Osteoblast (primary cell): ENCODE results near the gene ZNF804B. TPM values are rescaled to one million over a fixed set of nuclear protein-coding genes. Genes with fewer than 3 reads are reported as not detected.

Source experiments
- DNase-seq: peaks from one replicate; pipeline ENCODE4 v3.0.0; 2011; ENCODE audit warnings: low spot score, mixed read lengths; ENCODE audit not compliant: insufficient read length; ENCODE audit errors: missing footprints
- H2AFZ ChIP-seq: 2 replicates; pipeline ENCODE4 v1.6.0; 2011; ENCODE audit warnings: mild to moderate bottlenecking, low read length
- H3K27ac ChIP-seq: 2 replicates; pipeline ENCODE4 v1.5.1; 2011; ENCODE audit warnings: mild to moderate bottlenecking, low read depth, low read length, moderate library complexity
- H3K27me3 ChIP-seq: 2 replicates; pipeline ENCODE4 v1.6.0; 2012; ENCODE audit warnings: mild to moderate bottlenecking, control low read depth, inconsistent platforms, low read length, moderate library complexity; ENCODE audit not compliant: insufficient read depth
- H3K36me3 ChIP-seq: 2 replicates; pipeline ENCODE4 v1.5.1; 2011; ENCODE audit warnings: mild to moderate bottlenecking, low read length, control low read depth, moderate library complexity; ENCODE audit not compliant: insufficient read depth
- H3K4me1 ChIP-seq: 2 replicates; pipeline ENCODE4 v1.5.1; 2011; ENCODE audit warnings: mild to moderate bottlenecking, low read length, control low read depth, moderate library complexity; ENCODE audit not compliant: insufficient read depth
- H3K4me2 ChIP-seq: 2 replicates; pipeline ENCODE4 v1.6.0; 2011; ENCODE audit warnings: mild to moderate bottlenecking, low read length; ENCODE audit not compliant: insufficient read depth
- H3K4me3 ChIP-seq: fragments of 200-600 bp; sonication (generic); 3 replicates; pipeline ENCODE4 v1.5.1; 2012; ENCODE audit warnings: mild to moderate bottlenecking, low read length, inconsistent platforms; ENCODE audit not compliant: insufficient read depth
- H3K79me2 ChIP-seq: 2 replicates; pipeline ENCODE4 v1.6.0; 2012; ENCODE audit warnings: mild to moderate bottlenecking, low read length, control low read depth, inconsistent platforms; ENCODE audit not compliant: insufficient read depth
- H3K9me3 ChIP-seq: 2 replicates; pipeline ENCODE4 v1.5.1; 2011; ENCODE audit warnings: low read depth, low read length, control low read depth
- H4K20me1 ChIP-seq: 2 replicates; pipeline ENCODE4 v1.6.0; 2012; ENCODE audit warnings: mild to moderate bottlenecking, low read length, control low read depth; ENCODE audit not compliant: insufficient read depth
- CTCF ChIP-seq: IDR thresholded peaks from 2 replicates; pipeline ENCODE4 v1.5.1; 2011; ENCODE audit warnings: mild to moderate bottlenecking, low read depth, low read length, moderate library complexity; ENCODE audit errors: extremely low read depth
- total RNA-seq: library from RNA; depleted of rRNA; stranded (reverse); fragments of >200 nt; gene quantifications from 2 replicates; pipeline ENCODE4 v1.2.3, GENCODE V29; 2012

Gene ZNF804B
- total RNA-seq, 1 donor, result not detected

GRCh38 chr7:88756802-88757201 lies 2.7 kb upstream of the ZNF804B start:
- Histone ChIP-seq H3K27ac (no peak overlapping the region), H3K4me3 (no peak overlapping the region), H3K9me3 (no peaks in the 10 kb centered on the region), H4K20me1 (no peaks in the 10 kb centered on the region), H2AFZ (no peak overlapping the region), H3K4me1 (no peaks in the 10 kb centered on the region), H3K27me3 (peaks cover 15% of the 10 kb centered on the region), H3K79me2 (no peaks in the 10 kb centered on the region), H3K4me2 (no peak overlapping the region), H3K36me3 (no peaks in the 10 kb centered on the region)
- DNase-seq, result no peak
- TF ChIP-seq CTCF, result no peak

- Histone ChIP-seq H2AFZ (no peak overlapping the region), H3K4me1 (no peaks in the 10 kb centered on the region)
Observed at GRCh38 chr7:88757371-88757770, 2.1 kb upstream of the ZNF804B start.

GRCh38 chr7:88758381-88759229 lies 895 bp upstream of the ZNF804B start:
- Histone ChIP-seq H3K4me3 (no peak overlapping the region), H3K27me3 (peaks cover 15% of the 10 kb centered on the region), H3K4me1 (no peaks in the 10 kb centered on the region), H3K9me3 (no peaks in the 10 kb centered on the region), H3K36me3 (no peaks in the 10 kb centered on the region), H4K20me1 (no peaks in the 10 kb centered on the region), H2AFZ (peak overlapping the region; percentile 22), H3K4me2 (no peak overlapping the region), H3K79me2 (no peaks in the 10 kb centered on the region), H3K27ac (no peak overlapping the region)
- no peak for DNase-seq
- no peak for TF ChIP-seq CTCF

More at GRCh38 chr7:88757371-88757770, 2.1 kb upstream of the ZNF804B start:
- H4K20me1 ChIP-seq, result no peaks in the 10 kb centered on the region
- peaks cover 15% of the 10 kb centered on the region for H3K27me3 ChIP-seq
- no peaks in the 10 kb centered on the region for H3K79me2 ChIP-seq
- DNase-seq, result no peak
- no peak overlapping the region for H3K4me2 ChIP-seq
- H3K4me3 ChIP-seq, result no peak overlapping the region
- H3K9me3 ChIP-seq, result no peaks in the 10 kb centered on the region
- no peak for TF ChIP-seq CTCF
- no peak overlapping the region for H3K27ac ChIP-seq
- no peaks in the 10 kb centered on the region for H3K36me3 ChIP-seq

- Histone ChIP-seq H3K79me2 (no peaks in the 10 kb centered on the region), H3K27me3 (peaks cover 15% of the 10 kb centered on the region), H3K27ac (no peak overlapping the region), H3K9me3 (no peaks in the 10 kb centered on the region), H2AFZ (no peak overlapping the region), H3K4me1 (no peaks in the 10 kb centered on the region), H4K20me1 (no peaks in the 10 kb centered on the region), H3K4me2 (no peak overlapping the region), H3K36me3 (no peaks in the 10 kb centered on the region), H3K4me3 (no peak overlapping the region)
- TF ChIP-seq CTCF, result no peak
- DNase-seq, result no peak
Observed at GRCh38 chr7:88760136-88760515, 626 bp downstream of the ZNF804B start.
